ENCODE results near the gene GPR39.

The GPR39 gene

DNA sequence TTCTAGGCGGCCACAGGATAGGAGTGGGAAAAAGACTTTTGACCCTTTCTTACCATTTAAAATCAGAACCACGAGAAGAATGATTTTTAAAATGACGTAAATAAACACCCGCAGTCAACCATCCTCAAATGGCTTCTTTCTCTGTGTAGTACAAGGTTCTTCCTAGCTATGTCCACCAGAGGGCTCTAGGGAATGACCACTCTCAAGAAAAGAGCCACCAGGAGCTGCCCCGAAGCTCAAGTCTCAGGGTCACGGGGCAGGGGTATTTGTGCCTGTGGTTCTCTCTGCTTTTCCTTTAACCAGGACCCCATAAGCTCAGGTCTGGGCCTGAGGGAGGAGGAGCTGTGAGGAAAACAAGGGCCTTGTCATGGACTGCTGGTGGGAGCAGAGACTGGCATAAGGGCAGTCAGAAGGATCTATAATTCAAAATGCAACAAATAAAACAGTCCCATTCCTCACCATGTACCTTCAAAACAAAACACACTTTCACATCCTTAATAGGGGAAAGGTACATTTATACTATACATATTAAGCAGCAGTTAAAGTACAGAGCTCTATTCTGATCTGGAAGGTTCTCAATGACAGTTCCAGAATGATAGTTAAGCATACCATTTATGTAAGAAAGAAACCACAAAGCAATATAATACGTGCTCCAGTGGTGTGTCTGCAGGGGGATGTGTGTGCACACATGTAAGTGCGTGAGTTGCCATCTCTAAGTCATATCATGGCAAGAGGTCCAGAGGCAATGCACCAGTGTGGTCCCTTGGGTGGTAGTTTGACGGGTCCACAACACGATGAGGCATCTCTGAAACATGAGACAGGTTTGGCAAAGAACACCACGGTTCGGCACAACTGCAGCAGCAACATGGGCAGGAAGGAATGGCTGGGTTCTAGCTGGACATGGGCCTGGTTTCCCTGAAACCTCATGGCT is 234.8 kb downstream of the GPR39 start:
- DNase-seq: no peak

DNA sequence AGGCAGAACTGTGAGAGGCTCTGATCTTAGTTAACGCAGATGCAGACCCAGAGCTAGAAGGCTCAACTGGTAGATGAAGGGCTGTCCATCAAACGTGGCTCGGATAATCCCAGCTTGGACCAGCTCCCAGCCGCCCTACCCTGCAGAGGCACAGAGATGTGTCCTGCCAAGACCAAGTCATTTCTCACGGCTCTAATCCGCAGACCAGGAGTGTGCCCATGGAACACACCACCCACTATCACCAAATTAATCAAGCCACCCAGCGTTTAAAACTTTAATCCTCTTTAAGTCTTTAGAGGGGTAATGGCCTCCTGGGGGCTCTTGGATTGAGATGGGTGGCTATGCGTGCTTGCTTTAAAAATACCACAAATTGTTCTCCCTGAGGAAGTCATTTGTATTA is 235.9 kb downstream of the GPR39 start:
- DNase-seq: no peak

DNA sequence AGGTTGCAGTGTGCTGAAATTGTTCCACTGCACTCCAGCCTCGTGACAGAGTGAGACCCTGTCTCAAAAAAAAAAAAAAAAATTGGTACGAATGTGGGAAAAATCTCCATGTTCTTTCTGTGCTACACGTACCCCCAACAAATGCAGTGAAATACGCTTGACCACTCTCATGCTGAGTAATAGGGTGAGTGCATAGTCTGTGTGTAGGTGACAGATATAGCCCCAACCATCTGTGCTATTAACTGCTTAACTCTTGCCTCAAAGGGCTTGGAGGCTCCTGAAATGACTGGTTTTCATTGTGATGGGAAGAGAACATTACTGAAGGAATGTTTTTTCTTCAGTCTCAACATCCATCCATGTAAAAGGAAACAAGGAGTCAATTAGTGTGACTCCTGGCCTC is 237.7 kb downstream of the GPR39 start:
- no peak for DNase-seq

- DNase-seq: no peak
These were observed 238.4 kb downstream of the GPR39 start for GRCh38 chr2:132654968-132655367.

GRCh38 chr2:132656266-132656975 is 239.8 kb downstream of the GPR39 start:
- DNase-seq: no peak

- DNase-seq: no peak
These were observed 242.7 kb downstream of the GPR39 start for GRCh38 chr2:132659331-132659730.

GRCh38 chr2:132662732-132663131 is 246.1 kb downstream of the GPR39 start:
- DNase-seq: no peak

DNA sequence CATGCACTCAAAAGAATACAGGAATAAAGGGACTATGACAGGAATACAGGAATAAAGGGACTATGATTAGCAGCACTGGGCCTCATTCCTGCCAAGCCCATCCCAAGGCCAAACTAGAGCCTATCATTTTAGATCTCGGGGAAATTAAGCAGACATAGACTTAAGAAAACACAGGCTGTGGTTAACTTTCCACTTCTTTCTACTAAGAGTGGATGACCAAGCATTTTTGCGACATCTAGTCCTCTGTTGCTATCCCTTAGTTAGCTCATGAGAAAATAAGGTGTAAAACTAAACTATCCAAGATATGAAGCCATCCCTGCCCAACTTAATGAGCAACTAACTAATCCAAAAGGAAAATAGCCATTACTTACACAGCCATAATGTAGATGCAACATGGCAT is 247.5 kb downstream of the GPR39 start:
- no peak for DNase-seq

GRCh38 chr2:132665401-132666140 is 249.0 kb downstream of the GPR39 start:
- no peak for DNase-seq

- DNase-seq: no peak
These were observed 251.1 kb downstream of the GPR39 start for GRCh38 chr2:132667706-132668105.

DNA sequence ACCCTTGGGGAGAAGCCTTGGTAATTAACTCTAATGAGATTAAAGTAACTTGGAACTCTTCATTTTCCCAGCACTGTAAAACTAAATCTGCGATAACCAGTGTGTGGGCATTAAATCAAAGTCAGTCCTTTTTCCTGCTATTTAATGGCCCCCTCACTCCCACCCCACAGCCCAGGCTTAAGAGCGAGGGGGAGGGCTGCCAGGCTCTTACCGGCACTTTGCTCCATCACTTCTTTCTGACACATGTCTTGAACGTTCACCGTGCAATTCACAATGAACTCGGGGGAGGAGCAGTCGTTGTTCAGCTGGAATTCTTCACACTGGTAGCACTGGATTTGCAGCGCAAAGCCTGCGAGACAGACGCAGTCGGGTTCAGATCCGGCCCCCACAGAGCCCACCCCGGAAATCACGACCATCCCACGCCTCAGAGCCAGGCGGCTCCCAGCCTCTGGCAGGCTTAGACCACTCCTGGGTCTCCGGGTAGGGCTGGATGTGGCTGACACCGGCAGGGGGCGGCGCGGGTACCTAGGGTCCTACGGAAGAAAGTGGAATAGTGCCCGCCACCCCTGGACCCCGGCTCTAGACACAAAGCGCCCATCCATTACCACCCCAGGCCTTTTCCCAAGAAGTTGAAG is 251.7 kb downstream of the GPR39 start:
- DNase-seq: no peak

- DNase-seq: no peak
These were observed 252.6 kb downstream of the GPR39 start for GRCh38 chr2:132668987-132669907.

- DNase-seq: no peak
These were observed 253.4 kb downstream of the GPR39 start, which contains the start of gene LYPD1 for GRCh38 chr2:132669908-132670495. Gene LYPD1 (minus strand): TSS chr2:132670205. CDS start chr2:132669932, 273 bp downstream.

DNA sequence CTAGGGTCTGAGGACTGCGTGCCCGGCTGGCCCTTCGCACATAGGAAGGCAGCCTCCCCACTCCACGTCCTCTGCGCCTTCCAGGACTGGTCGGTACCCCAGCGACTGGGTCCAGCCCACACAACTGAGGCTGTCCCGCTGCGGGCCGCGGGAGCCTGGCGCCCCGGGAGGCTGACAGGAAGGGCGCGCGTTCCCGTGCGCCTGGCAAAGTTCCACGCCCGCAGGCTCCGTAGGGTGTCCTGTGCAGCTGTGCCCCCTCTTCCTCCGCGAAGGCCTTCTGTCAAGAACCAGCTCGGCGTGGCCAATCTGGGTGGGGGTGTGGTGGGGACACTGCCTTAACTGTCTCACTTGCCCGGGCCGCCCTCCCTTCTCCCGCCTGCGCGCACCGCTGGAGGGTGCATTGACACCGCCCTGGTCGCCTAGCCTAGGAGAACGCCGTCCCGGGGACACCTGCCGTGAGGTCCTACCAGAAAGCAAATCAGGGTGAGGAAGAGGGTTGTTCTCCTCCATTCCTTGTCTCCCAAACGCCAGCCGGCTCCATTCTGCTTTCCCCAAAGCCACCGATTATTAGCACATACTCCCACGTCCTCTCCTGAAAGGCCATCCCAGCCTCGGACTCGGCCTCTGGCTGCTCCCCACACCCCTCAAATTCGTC is 254.0 kb downstream of the GPR39 start:
- no peak for DNase-seq

DNA sequence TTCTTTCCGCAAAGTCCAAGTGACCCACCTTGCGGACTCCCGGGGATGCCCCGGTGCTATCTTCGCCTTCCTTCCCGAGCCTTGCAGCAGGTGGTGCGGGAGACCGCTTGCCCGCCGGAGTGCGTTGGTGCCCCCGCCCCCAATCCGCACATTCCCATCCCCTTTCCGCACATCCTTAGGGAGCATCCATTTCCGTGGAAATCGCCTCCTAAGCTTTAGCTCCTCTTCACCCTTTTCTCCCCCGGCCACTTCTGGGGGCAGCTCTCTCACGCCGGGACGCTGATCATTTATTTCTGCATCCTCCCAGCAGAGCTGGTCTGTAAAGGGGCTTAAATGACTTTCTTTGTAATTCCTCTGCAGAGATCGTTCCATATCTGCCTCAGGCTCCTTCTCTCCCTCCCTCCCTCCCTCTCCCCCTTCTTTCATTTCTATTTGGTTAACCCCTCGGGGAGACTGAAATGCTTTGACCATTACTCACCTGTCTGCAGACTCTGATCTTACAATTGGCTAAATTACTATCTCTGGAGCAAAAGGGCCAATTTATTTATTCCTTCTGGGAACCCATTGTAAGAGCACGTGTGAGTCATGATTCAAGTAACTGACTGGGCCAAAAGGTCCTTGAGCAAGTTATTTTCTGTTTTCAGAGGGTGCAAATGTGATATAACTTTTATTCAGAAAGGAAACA is 254.7 kb downstream of the GPR39 start:
- no peak for DNase-seq

- DNase-seq: no peak
These were observed 260.4 kb downstream of the GPR39 start for GRCh38 chr2:132676999-132677398.

DNA sequence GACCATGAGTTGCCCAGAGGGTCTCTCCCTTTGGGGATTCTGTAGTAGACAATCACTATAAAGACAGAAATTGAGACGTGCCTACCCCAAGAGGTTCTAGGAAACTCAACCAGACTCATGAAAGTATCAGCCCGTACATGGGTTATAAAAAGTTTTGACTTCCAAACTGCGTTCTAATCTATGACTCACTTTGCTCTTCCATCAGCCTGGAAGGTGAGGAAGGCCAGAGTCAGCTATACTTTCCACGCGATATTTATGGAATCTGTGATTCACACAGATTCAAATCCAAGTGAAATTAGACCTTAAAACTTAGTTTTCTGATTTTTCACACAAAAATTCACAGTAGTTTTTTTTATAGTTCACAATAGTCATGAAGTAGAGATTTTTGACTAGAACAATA is 261.1 kb downstream of the GPR39 start:
- DNase-seq: no peak

DNA sequence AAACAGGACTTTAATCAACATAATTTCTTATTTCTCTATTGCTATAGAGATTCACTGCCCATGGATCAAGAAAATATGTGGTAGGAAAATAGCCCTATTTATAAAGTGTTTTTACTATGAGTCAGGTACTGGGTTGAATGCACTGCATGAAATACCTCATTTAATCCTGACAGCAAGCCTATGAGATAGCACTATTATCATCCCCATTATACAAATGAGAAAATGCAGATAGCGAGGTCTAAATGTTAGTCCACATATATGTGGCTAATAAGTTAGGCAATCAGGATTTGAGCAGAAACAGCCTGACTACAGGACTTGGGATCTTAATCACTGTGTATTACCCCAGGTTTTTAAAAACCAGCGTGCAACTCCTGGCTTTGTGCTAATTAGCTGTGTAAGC is 261.9 kb downstream of the GPR39 start:
- no peak for DNase-seq

- no peak for DNase-seq
These were observed 263.9 kb downstream of the GPR39 start for GRCh38 chr2:132680544-132680943.

- DNase-seq: no peak
These were observed 265.2 kb downstream of the GPR39 start for GRCh38 chr2:132681766-132682165.

Data from activated CD8-positive, alpha-beta memory T cell treated with anti-CD3 and anti-CD28 coated beads, Interleukin-2, amount 50 U/mL, for 4 hours (primary cell).